OCI-LY7 (cell line): ENCODE results near the gene PADI6.

ENCODE experiments used
- CTCF ChIP-seq: fragments of 200-600 bp; sonication (generic); conservative IDR thresholded peaks from 2 replicates; pipeline ENCODE4 v1.5.1; 2014; ENCODE audit warnings: mild to moderate bottlenecking, antibody characterized with exemption, low read length, moderate library complexity, mixed read lengths
- EZH2phosphoT487 ChIP-seq: fragments of 200-600 bp; sonication (generic); IDR thresholded peaks from 2 replicates; pipeline ENCODE4 v1.6.1; 2018; ENCODE audit warnings: low read depth, borderline replicate concordance, mild to moderate bottlenecking, mixed run types, antibody characterized with exemption, low read length, moderate library complexity, mixed read lengths

- no peak for TF ChIP-seq CTCF
- no peak for TF ChIP-seq EZH2phosphoT487
Observed at GRCh38 chr1:17420391-17420918, 48.5 kb downstream of the PADI6 start.
